Kidney epithelial cell (primary cell): ENCODE measurements around the gene KIF2C. TPM values are rescaled to one million over a fixed set of nuclear protein-coding genes. Genes with fewer than 3 reads are reported as not detected.
A peak's percentile ranks its signal among the peaks of the same experiment; 100 is the strongest.

Source experiments
- DNase-seq: peaks from one replicate; pipeline ENCODE4 v3.0.0-alpha.2; 2010; ENCODE audit warnings: low read depth
- H3K27me3 ChIP-seq: 2 replicates; pipeline ENCODE4 v1.6.0; 2011; ENCODE audit warnings: low read length; ENCODE audit not compliant: control insufficient read depth, insufficient read depth
- H3K36me3 ChIP-seq: 2 replicates; pipeline ENCODE4 v1.5.1; 2011; ENCODE audit warnings: low read length; ENCODE audit not compliant: control insufficient read depth, insufficient read depth
- H3K4me3 ChIP-seq: 2 replicates; pipeline ENCODE4 v1.5.1; 2011; ENCODE audit warnings: low read depth, mild to moderate bottlenecking, control low read depth, low read length
- CTCF ChIP-seq: IDR thresholded peaks from 2 replicates; pipeline ENCODE4 v1.5.1; 2011; ENCODE audit warnings: mild to moderate bottlenecking, moderate library complexity, low read length, control low read depth, inconsistent platforms; ENCODE audit not compliant: insufficient read depth, poor library complexity, severe bottlenecking
- total RNA-seq: library from RNA; depleted of rRNA; stranded (reverse); fragments of >200 nt; gene quantifications from 2 replicates; pipeline ENCODE4 v1.2.3, GENCODE V29; 2015

The KIF2C gene
- total RNA-seq, result 9.5 and 11.8 TPM in 2 replicates

GRCh38 chr1:44739307-44740178, at the start of gene KIF2C:
Gene KIF2C (plus strand): TSS chr1:44739837. CDS start chr1:44739933, 96 bp downstream.
- no peaks in the 10 kb centered on the region for H3K27me3 ChIP-seq
- peak within 1 kb of the TSS; percentile 48 for H3K4me3 ChIP-seq
- no peak for TF ChIP-seq CTCF
- H3K36me3 ChIP-seq, result no peaks in the 10 kb centered on the region
- DNase-seq, result peak; percentile 90

GRCh38 chr1:44693159-44693558, 46.5 kb upstream of the KIF2C start:
- no peak for TF ChIP-seq CTCF
- H3K27me3 ChIP-seq, result no peaks in the 10 kb centered on the region
- no peaks in the 10 kb centered on the region for H3K36me3 ChIP-seq
- no peak overlapping the region for H3K4me3 ChIP-seq
- DNase-seq, result no peak

- DNase-seq, result no peak
- H3K4me3 ChIP-seq, result no peak overlapping the region
- no peak for TF ChIP-seq CTCF
- H3K36me3 ChIP-seq, result no peaks in the 10 kb centered on the region
- no peaks in the 10 kb centered on the region for H3K27me3 ChIP-seq
Measured at GRCh38 chr1:44693900-44694299, 45.7 kb upstream of the KIF2C start.

- Histone ChIP-seq H3K4me3 (no peak overlapping the region), H3K36me3 (no peaks in the 10 kb centered on the region), H3K27me3 (no peaks in the 10 kb centered on the region)
- TF ChIP-seq CTCF, result no peak
- no peak for DNase-seq
Measured at GRCh38 chr1:44694863-44695478, 44.7 kb upstream of the KIF2C start.

GRCh38 chr1:44695671-44696070, 44.0 kb upstream of the KIF2C start:
- H3K27me3 ChIP-seq, result no peaks in the 10 kb centered on the region
- no peaks in the 10 kb centered on the region for H3K36me3 ChIP-seq
- H3K4me3 ChIP-seq, result no peak overlapping the region
- no peak for TF ChIP-seq CTCF
- DNase-seq, result no peak
